HG02571 (cell line): ENCODE measurements around the gene NR3C2.

Experiments used
- ATAC-seq: cut with Tn5 transposase; IDR thresholded peaks from one replicate; pipeline ENCODE4 v1.9.1; 2021; ENCODE audit warnings: mild to moderate bottlenecking, moderate library complexity; ENCODE audit not compliant: unreplicated experiment

Gene NR3C2

DNA sequence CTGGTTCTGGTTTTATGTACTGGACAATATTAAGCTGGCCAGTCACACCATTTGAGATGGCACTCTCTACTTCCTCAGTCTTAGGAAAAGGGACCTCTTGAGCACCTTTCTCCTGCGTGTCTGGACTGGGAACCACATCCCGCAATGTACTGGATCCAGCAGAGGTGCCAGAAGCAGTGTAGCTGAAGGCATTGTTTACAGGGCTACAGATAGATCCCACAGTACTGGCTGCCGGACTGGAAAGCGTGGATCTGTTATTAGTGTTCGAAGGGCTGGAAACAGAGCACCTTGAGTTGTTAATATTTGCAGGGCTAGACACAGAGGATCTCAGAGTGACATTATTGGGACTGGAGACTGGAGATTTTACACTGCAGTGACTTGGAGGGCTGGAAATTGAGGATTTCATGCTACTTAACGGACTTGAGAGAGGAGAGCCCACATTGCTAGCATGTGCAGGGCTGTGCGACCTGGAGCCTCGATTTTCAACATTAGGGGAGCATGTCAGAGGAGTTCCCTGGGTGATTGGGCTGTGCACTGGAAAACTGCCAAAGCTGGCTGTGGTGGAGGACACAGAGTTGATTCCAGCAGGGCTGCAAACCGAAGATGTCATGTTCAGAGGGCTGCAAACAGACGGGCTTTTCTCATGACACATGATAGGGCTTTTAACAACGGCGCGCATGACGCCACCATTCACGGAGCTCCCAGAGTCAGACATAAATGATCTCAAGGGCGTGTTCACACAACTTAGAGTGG lies 6.4 kb downstream of the NR3C2 start:
- ATAC-seq = no peak

DNA sequence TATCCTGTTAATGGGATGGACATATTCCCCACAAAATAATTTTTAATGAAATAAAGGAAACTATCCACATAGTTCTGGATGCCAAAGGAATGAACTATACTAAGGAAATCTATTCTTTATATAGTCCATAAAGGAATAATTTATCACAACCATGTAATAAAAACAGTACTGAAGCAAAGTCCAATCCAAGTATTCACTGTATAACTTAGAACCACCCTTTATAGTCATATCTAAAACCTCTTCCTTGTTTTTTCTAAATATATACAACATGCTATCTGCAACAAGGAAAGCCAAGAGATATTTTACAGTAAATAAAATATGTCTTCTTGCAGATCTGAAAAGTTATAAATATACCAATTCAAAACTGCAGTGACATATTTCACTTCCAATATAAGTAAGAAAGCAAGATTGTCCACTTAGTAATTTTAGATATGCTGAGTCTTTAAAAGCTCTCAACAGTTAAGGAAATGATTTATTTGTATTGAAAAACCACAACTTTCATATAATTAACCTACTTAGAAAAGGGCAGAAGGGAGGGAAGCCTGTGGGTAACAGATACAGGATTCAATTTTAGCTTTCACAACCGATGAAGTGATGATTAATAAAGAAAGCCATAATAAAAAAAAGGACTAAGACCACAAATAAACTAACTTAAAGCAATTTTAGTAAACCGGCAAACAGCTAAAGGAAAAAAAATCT lies 8.0 kb downstream of the NR3C2 start:
- ATAC-seq = no peak

GRCh38 chr4:148431401-148431800 lies 10.8 kb downstream of the NR3C2 start:
- no peak for ATAC-seq

- no peak for ATAC-seq
Observed at GRCh38 chr4:148430854-148431253, 11.4 kb downstream of the NR3C2 start.

DNA sequence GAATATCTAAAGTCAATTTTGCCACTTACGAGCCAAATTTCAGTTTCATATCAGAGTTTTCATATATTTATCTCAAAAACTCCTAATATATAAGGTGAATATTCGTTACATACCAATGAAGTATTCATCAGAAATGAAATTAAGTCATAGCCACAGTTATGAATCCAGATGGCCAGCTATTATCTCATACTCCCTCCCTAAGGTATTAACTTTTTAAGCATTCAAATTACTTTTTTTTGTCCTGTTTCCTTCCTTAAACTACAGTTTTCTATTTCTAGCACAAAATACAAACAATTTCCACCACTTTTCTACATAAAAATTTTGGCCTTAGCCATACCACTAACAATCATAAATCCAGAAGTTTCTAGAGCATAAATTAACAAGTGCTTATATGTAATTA lies 13.0 kb downstream of the NR3C2 start:
- ATAC-seq = no peak

DNA sequence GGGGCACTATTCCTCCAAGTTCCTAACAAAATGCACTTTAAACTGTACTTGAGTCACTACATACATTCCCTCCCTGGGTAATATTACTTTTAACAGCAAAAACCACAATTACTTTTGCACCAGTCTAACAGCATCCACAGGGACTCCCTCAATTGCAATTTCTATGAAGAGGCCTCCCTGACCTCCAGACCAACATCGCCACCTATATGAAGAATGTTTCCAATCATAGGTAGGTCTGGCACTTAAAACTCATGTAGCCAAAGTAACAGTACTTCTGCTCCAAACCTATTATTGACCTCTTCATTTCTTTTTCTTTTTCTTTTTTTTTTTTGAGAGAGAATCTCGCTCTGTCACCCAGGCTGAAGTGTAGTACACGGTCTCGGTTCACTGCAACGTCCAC lies 15.6 kb downstream of the NR3C2 start:
- no peak for ATAC-seq

- ATAC-seq = peak; percentile 72
Observed at GRCh38 chr4:148425327-148426110, 16.7 kb downstream of the NR3C2 start.

DNA sequence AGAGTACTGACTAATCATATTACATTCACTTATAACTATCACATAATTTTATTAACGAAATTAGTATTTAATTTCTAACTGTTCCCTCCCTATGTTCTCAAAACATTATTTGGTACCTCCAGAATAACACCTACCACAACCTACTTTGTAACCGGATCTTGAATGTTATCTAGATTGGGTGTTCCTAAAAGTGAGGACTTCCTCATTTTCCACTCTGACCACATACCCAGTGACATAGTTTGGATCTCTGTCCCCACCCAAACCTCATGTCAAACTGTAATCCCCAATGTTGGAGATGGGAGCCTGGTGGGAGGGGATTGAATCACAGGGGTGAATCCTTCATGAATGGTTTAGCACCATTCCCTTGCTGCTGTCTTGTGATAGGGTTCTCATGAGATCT lies 21.8 kb downstream of the NR3C2 start:
- no peak for ATAC-seq

- ATAC-seq = no peak
Observed at GRCh38 chr4:148415500-148415899, 26.7 kb downstream of the NR3C2 start.

DNA sequence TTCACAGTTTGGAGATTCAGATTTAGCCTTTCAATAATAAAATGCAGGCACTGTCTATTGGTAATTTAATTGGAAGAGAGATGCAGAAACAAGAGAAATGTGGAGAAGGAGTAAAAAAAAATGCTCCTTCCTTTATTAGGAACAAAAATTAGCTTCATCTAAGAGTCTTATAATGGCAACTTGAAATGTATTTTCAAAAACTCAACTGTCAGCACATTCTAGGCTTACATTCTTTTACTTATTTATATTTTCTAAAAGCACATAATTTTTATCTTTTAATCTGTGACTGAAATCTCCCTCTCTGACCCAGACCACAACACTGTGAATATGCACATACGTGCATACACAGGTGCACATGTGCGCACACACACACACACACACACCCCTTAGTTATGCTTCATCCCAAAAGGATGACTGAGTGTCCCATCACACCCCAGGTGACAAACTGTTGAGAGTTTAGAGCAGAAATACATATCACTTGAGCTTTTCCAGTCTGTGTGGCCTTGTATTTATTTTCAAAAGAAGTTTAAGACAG lies 29.7 kb downstream of the NR3C2 start:
- ATAC-seq = no peak

- ATAC-seq = no peak
Observed at GRCh38 chr4:148405161-148405893, 36.9 kb downstream of the NR3C2 start.

DNA sequence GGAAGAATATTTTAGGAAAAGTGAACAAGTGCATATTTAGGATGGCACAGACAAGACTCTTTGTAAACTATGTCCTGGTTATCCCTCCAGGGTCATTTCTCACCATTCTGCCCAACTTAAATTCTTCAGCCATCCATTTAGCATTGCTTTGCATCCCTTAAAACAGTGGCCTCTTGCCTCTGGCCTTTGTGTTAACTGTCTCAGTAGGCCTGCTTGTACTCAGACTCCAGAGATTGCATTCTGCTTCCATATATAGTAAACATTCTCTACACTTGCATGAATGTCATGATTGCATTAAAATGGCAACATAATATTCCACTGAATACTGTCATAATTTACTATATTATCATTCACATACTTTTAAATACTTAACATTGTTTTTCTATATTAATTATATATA lies 43.2 kb downstream of the NR3C2 start:
- ATAC-seq = no peak

- no peak for ATAC-seq
Observed at GRCh38 chr4:148397771-148398170, 44.4 kb downstream of the NR3C2 start.

DNA sequence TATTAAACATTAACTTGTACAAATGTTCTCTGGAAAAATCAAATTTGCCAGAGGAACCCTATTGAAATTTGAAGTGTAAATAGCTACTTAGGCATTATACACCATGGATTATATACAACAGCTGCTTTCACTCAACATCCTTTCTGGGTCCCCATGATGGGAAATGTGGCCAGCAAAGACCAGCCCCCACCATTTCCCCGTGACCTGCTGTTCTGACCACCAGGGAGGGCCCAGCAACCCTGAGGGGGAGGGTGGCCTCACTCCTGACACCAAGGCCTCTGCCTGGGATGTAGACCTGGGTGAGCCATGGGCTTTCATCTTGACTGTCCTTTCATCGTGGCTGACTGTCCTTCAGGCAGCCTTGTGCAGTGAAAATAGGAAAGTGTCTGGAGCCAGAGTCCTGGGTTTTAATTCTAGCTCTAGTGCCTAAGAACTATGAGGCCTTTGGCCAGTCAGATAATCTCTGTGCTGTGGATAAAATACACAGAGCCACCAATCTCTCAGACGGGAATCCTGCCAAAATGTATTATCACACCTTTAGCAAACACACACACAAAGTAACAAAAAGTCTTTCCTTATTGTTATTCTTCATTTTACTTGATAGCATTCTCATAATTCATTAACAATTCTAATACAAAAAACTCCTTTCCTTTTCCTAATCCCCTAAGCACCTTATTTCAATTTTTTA lies 45.1 kb downstream of the NR3C2 start:
- no peak for ATAC-seq

DNA sequence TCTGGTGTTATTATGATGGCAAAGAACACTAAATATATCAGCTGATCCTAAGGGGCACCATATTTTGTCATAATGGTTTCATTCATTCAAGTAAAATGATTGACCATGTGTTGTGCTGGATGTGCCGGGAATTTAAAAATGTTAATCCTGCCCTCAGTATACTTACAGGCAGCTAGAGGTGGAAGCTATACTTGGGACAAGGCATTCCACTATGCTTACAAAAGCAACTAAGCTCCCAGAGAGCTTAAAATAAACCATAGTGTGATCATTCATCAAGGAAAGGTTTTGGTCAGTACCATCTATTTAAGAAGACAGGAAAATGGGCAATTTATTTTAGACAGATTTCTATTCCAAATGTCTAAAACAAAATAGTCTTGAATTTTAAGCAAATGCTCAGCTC lies 46.4 kb downstream of the NR3C2 start:
- ATAC-seq = no peak

DNA sequence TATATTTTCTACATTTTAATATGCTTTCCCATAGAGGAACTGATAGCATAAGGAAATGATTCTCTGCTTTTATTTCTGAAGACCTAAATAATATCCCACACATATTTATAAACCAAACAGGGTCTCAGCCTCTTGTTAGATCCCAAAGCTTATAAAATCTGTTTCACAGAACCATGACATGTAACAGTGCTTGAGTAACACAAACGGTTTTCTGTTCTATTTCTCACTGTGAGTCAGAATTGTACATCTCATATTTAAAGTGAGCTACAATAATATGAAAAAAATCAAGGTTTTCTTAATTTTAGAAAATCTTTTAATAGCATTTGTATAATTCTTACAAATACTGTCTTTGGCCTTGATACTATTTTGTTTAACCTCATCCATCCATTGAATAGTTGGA lies 51.2 kb downstream of the NR3C2 start:
- ATAC-seq = no peak

DNA sequence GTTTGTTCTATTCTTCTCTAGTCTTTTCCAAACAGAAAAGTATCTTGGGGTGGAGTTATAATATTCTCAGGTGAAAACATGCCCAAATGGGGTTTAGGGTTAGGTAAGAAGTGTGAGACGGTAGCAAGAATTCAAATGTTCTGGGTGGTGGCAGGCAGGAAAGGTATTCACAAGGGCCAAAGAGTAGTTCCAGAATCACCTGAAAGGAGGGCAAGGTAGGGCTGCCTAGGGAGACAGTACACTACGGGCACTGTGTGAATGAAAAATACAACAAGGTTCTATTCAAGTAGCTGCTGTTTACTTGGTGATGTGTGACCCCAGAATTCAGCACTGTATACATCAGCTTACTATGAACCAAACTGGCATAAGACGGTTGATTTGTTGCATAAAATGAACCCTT lies 51.9 kb downstream of the NR3C2 start:
- no peak for ATAC-seq

- ATAC-seq = no peak
Observed at GRCh38 chr4:148380291-148380690, 61.9 kb downstream of the NR3C2 start.

GRCh38 chr4:148376151-148376550 lies 66.1 kb downstream of the NR3C2 start:
- no peak for ATAC-seq

GRCh38 chr4:148375584-148375983 lies 66.6 kb downstream of the NR3C2 start:
- ATAC-seq = no peak
